SHP77 treated with DMSO at 0.1 percent for 48 hours (cell line): ENCODE results near the gene TMC1.

ENCODE experiments used
- DNase-seq: peaks from one replicate; lab custom pipeline; 2025; lab: John Stamatoyannopoulos, UW

Gene TMC1

GRCh38 chr9:72614067-72614466 is 92.7 kb downstream of the TMC1 start:
- no peak for DNase-seq

DNA sequence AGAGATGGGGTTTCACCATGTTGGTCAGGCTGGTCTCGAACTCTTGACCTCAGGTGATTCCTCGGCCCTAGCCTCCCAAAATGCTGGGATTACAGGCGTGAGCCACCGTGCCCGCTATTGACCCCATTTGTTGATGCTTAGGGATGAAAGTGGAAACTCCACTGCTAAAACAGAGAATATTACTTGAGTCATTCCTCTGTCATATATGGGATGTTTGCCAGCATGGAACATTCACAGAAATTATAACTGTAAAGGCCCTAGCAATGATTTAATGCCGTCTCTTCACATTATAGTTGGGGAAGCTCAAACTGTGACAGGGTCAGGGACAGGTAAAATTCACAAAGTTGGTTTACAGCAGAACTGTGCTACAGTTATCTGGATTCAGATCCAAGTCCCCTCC is 94.5 kb downstream of the TMC1 start:
- no peak for DNase-seq

GRCh38 chr9:72618811-72619210 is 97.4 kb downstream of the TMC1 start:
- DNase-seq = no peak

- no peak for DNase-seq
These were observed 100.8 kb downstream of the TMC1 start for GRCh38 chr9:72622186-72622585.

DNA sequence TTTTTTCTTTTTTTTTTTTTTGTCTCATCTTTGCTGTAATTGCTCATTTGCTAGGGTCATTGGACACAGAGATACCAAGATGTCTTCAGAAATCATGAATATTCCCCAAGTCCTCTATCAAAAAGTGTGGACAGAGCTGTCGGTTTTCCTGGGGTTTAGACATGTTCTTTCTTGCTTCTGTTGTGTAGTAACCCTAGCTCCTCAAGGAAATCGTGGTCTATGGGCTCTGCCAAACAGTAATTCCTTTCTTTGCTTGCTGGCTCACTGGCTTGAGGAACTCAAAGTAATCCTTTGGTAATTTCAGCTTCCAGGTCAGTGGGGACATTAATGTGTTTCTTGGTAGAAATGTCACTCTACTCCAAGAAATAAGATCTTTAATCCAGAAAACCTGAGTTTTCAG is 101.7 kb downstream of the TMC1 start:
- DNase-seq = no peak

- DNase-seq = no peak
These were observed 105.7 kb downstream of the TMC1 start for GRCh38 chr9:72627147-72627546.

DNA sequence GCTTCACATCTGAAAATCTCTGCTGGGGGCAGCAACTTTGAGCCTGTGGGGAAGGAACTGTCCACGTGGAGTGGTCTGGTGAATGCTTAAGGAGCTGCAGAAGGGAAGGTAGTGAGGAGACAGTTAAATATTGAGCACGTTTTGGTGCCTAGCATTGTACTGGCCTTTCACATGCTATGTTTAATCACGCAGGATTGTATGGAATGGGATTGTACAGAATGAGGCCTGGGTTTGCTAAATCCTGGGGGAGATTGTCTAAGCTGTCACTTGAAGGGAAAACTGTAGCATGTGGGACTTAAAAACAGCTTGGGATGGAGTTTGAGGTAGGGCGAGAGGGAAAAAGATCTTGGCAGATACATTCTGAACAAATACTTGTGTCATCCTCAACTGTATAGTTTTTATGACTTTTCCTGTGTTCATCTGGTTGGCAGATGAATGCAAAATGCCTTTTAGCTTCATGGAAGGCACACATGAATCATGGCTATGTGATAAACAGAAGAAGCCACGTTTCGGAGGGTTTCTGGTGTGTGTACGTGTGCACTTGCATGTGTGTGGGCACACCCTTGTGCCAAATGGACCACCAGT is 106.6 kb downstream of the TMC1 start:
- DNase-seq = no peak

DNA sequence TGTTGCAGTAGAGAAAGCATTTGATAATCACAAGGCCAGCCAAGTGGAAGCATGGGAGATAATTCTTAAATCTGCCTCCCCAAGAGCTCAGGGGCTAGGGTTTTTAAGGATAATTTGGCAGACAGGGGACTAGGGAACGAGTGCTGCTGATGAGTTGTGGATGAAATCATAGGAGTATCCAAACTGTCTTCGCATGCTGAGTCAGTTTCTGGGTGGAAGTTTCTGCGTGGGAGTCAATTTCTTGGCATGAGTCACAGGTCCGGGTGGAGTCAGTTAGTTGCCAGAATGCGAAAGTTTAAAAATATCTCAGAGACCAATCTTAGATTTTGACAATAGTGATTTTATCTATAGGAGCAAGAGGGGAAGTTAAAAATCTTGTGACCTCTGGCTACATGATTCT is 112.6 kb downstream of the TMC1 start:
- no peak for DNase-seq

DNA sequence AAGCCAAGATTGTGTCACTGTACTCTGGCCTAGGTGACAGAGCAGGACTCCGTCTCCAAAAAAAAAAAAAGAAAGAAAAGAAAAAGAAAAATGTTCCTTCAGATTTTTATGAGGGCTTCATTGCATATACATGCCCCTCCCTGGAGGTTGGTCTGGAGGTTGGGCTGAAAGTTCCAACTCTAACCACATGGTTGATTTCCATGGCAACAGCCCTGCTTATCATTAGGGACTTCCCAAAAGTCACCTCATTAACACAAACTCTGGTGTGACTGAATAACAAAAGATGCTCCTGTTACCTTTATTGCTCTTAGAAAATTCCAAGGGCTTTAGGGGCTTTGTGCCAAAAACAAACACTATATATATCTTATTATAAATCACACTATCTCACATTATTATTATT is 113.8 kb downstream of the TMC1 start:
- DNase-seq = no peak

GRCh38 chr9:72636621-72637020 is 115.2 kb downstream of the TMC1 start:
- DNase-seq = no peak

DNA sequence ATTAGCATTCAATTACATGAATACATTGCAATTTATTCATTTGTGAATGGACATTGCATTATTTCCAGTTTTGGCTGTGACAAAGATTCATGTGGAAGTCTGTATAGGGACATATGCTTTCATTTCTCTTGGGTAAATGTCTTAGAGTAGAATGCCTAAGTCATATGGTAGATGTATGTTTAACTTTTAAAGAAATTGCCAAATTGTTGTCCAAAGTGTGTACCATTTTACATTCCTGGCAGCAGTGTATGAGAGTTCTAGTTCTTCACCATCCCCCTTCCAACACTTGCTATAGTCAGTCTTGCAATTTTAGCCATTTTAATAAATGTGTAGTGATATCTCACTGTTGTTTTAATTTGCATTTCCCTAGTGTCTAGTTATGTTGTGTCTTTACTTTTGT is 122.2 kb downstream of the TMC1 start:
- DNase-seq = no peak

DNA sequence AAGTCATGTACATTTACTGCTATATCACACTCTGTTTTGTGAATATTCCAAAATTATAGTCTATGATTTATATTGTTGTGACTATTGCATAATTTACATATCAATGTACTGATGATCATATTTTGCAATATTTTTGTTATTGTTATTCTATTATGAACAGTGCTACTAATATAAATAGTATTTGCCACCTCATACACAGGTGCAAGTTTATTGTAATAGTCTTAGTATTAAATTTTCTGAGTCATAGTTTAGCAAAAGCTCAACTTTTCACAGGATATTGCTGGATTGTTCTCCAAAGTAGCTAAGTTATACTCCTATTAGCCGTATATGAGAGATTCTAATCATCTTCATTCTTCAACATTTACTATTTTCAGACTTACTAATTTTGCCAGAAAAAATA is 124.7 kb downstream of the TMC1 start:
- DNase-seq = no peak

DNA sequence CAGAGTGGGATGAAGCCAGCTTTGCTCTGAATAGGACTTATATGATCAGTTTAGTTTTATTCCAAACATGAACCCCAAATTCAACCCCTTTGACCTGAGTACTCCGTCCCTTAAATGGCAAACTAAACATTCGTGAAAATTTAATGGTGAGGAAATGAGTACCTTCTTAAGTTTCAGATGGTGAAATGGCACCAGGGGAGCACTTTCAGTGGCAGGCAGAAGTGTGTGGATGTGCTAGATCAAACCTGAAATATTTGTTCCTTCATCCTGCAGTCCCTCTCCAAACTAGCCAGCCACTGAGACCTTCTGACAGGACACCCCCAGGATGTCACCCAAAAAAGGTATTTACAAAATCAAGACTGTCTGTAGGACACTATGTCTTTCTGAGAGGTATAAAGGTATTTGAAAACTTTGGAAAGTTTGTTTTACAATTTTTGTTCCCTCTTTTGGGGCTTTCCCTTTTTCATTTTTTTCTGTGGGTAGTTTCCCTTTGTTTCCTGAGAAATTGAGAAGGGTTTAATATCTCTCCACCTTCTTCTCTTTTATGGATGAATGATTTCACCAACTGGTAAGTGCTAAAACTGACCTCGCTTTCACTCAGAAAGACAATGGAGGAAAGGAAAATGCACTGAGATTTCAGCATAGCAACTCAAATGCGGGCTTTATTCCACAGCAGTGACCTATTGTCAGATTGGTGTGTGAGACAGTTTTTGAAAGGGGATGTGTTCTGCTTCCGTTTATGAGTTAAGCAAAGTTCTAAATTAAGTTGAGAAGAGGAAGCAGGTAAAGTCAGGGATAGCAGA is 127.1 kb downstream of the TMC1 start:
- no peak for DNase-seq

- no peak for DNase-seq
These were observed 127.7 kb downstream of the TMC1 start for GRCh38 chr9:72649127-72649442.

GRCh38 chr9:72650206-72650605 is 128.8 kb downstream of the TMC1 start:
- DNase-seq = no peak

DNA sequence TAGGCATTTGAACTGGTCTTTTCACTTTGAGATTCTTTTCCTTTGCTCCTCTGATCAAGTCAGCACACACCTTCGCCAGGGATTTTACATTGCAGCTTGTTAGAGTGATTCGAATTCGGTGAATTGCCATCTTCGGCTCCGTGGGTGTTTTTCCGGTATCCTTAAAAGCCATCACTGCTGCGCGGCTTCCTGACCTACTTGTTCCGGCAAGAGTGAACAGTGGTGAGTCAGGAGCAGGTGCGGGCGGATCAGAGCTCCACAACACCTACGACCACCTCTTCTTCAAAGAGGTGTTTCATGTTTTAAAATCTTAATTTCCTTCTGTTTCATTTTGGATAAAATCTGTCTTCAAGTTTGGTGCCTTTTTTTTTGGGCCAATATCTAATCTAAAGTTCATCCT is 134.6 kb downstream of the TMC1 start:
- DNase-seq = no peak

DNA sequence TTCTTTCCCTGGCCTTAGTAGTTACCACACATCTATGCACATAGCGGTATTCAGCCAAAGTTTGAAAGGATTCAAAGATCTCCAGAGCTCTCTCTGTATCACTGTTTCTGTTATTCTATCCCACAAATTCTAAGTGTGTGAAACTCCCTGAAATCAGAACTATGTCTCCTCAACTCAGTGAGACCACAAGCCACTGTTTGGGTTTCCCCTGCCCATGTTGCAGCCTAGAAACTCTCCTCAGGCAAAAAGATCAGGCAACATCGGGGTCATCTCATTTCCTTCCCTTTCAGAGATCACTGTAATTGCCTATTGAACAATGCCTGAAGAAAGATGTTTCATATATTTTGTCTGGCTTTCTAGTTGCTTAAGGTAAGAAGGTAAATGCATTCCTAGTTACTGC is 135.6 kb downstream of the TMC1 start:
- no peak for DNase-seq

GRCh38 chr9:72658703-72659102 is 137.3 kb downstream of the TMC1 start:
- no peak for DNase-seq

DNA sequence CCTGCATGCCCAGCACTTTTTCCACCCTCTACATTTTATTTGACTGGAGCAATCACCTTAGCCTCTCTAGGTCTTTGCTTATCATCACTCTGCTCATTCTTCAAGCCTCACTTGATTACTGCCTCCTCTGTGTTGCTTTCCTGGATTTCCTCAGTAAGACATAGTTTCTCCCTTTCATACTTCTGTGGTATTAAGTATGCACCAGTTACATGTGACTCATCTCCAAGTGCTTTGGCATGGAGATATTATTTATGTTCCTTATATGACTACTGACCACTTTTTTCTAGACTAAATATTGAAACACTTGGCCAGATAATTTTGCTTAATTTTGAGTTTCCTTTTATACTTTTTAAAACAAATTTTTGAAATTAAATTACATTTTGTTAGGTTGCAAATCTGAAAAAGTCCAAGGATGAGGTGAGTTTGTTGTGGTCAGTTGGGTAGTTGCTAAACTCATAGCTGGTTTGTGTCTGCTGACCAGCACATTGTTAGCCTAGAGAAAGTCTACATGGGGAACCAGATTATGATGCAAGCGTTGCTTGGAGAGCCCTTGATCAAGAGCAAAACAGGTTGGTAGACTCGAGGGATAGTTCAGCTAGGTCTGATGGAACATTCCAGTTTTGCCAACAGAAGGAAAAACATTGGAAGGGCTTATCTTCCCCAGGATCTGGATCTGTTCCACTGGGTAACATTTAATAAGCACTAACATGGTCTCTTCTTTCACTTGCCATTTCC is 140.2 kb downstream of the TMC1 start:
- DNase-seq = no peak

- DNase-seq = no peak
These were observed 144.0 kb downstream of the TMC1 start for GRCh38 chr9:72665421-72665820.

DNA sequence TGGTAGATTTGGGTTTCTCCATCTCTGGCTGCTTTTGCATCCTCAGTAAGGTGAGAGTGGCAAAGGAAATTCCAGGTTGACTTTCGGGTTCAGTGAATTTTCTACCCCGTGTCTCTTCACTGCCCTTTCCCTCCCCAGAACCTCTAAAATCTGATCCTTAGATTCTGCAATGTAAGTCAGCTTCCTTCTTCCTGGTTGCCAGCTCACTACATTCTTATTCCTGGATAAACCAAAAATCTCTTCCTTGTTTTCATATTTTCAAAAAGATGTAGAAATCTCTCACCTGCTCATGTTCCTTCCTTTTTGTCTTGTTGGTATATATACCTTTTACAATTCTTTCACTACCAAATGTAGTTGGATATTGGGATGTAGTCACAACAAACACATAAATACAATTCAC is 145.8 kb downstream of the TMC1 start:
- DNase-seq = no peak

- no peak for DNase-seq
These were observed 153.6 kb downstream of the TMC1 start for GRCh38 chr9:72674961-72675360.

- DNase-seq = no peak
These were observed 154.2 kb downstream of the TMC1 start for GRCh38 chr9:72675586-72675985.
